Stimulated activated CD4-positive, alpha-beta T cell treated with anti-CD3 and anti-CD28 coated beads, Interleukin-4, amount 100 ng/mL, for 48 hours (primary cell): ENCODE results near the gene TBP.
"Not testable (repeated sequence)": the region's sequence is repeated elsewhere in the genome, so short reads cannot be mapped to it uniquely, and the experiment has no call there.

ENCODE experiments used
- DNase-seq, 2 donors: peaks; one replicate each; pipeline ENCODE4 v3.0.0-alpha.2; 2020; ENCODE audit warnings: low read depth in 2 of 2

TBP gene

GRCh38 chr6:170605574-170606259 is 51.5 kb downstream of the TBP start:
- no peak for DNase-seq

GRCh38 chr6:170609225-170609624 is 55.1 kb downstream of the TBP start:
- not testable (repeated sequence) for DNase-seq

- DNase-seq, result not testable (repeated sequence)
These were observed 58.2 kb downstream of the TBP start for GRCh38 chr6:170612256-170612804.

- DNase-seq, result not testable (repeated sequence)
These were observed 61.9 kb downstream of the TBP start for GRCh38 chr6:170616020-170616554.
